GM12878 (cell line): Measurements from ENCODE around the gene MAP4. TPM values are rescaled to one million over a fixed set of nuclear protein-coding genes. Genes with fewer than 3 reads are reported as not detected.

Source experiments
- ATF7 ChIP-seq: fragments of 450-650 bp; IDR thresholded peaks from 2 replicates; pipeline ENCODE4 v1.6.1; 2016; ENCODE audit warnings: low read depth, mild to moderate bottlenecking
- CUX1 ChIP-seq: IDR thresholded peaks from 2 replicates; pipeline ENCODE4 v1.6.1; 2012; ENCODE audit warnings: improper control_type of control experiment, low read depth, low read length; ENCODE audit not compliant: insufficient replicate concordance
- ELK1 ChIP-seq: IDR thresholded peaks from 2 replicates; pipeline ENCODE4 v1.6.1; 2012; ENCODE audit warnings: low read depth, low read length, improper control_type of control experiment
- ESRRA ChIP-seq: IDR thresholded peaks from 2 replicates; pipeline ENCODE4 v1.6.1; 2012; ENCODE audit warnings: mild to moderate bottlenecking, low read length, improper control_type of control experiment
- ETV6 ChIP-seq, 2 experiments: fragments of 450-650 bp in 1 of 2; IDR thresholded peaks in 1 of 2; conservative IDR thresholded peaks in 1 of 2; 2 replicates each; pipeline ENCODE4 v1.6.1; 2014; ENCODE audit warnings: antibody characterized with exemption in 1 of 2, borderline replicate concordance in 1 of 2, low read depth in 1 of 2, mild to moderate bottlenecking in 1 of 2, moderate library complexity in 1 of 2
- FOXM1 ChIP-seq: IDR thresholded peaks from 2 replicates; pipeline ENCODE4 v1.6.1; 2012; ENCODE audit warnings: low read depth, mild to moderate bottlenecking, inconsistent platforms, low read length, moderate library complexity
- IKZF1 ChIP-seq: fragments of 450-650 bp; conservative IDR thresholded peaks from 2 replicates; pipeline ENCODE4 v1.6.1; 2017; ENCODE audit warnings: antibody characterized with exemption, mild to moderate bottlenecking
- JUNB ChIP-seq: IDR thresholded peaks from 2 replicates; pipeline ENCODE4 v1.6.1; 2016; ENCODE audit warnings: antibody characterized with exemption, mild to moderate bottlenecking
- KAT2A ChIP-seq: conservative IDR thresholded peaks from 2 replicates; pipeline ENCODE4 v1.6.1; 2011; ENCODE audit warnings: low read depth, low read length; ENCODE audit not compliant: control insufficient read depth
- MYB ChIP-seq: fragments of 150-350 bp; IDR thresholded peaks from 2 replicates; pipeline ENCODE4 v1.6.1; 2014; ENCODE audit warnings: mild to moderate bottlenecking, low read depth, low read length, borderline replicate concordance
- MYC ChIP-seq: IDR thresholded peaks from 2 replicates; pipeline ENCODE4 v1.6.1; 2011; ENCODE audit warnings: mild to moderate bottlenecking, low read length, moderate library complexity, inconsistent platforms; ENCODE audit not compliant: insufficient read depth, insufficient replicate concordance, insufficient read length, severe bottlenecking
- NFYA ChIP-seq: IDR thresholded peaks from 2 replicates; pipeline ENCODE4 v1.6.1; 2011; ENCODE audit warnings: low read depth, mild to moderate bottlenecking, low read length, improper control_type of control experiment, borderline replicate concordance
- PRDM15 ChIP-seq: fragments of 450-650 bp; formaldehyde crosslinking; IDR thresholded peaks from 2 replicates; pipeline ENCODE4 v1.4.0; 2020; ENCODE audit warnings: mild to moderate bottlenecking, moderate library complexity
- SMC3 ChIP-seq: IDR thresholded peaks from 2 replicates; pipeline ENCODE4 v1.6.1; 2011; ENCODE audit warnings: low read length, improper control_type of control experiment, borderline replicate concordance
- SRF ChIP-seq, 2 experiments: IDR thresholded peaks; 2 replicates each; pipeline ENCODE4 v1.6.1; 2011; ENCODE audit warnings: low read depth in 2 of 2, low read length in 2 of 2, mild to moderate bottlenecking in 1 of 2, moderate library complexity in 1 of 2
- SUZ12 ChIP-seq: fragments of 200-600 bp; sonication (generic); IDR thresholded peaks from one replicate; pipeline ENCODE4 v1.6.1; 2018; ENCODE audit warnings: antibody characterized with exemption, mild to moderate bottlenecking; ENCODE audit not compliant: unreplicated experiment
- USF2 ChIP-seq: IDR thresholded peaks from 2 replicates; pipeline ENCODE4 v1.6.1; 2011; ENCODE audit warnings: low read depth, low read length, improper control_type of control experiment, borderline replicate concordance
- WRNIP1 ChIP-seq: IDR thresholded peaks from 2 replicates; pipeline ENCODE4 v1.6.1; 2011; ENCODE audit warnings: low read depth, low read length, improper control_type of control experiment, borderline replicate concordance
- YBX1 ChIP-seq: fragments of 450-650 bp; IDR thresholded peaks from 2 replicates; pipeline ENCODE4 v1.6.1; 2016; ENCODE audit warnings: antibody characterized with exemption
- ZNF217 ChIP-seq: fragments of 450-650 bp; IDR thresholded peaks from 2 replicates; pipeline ENCODE4 v1.6.1; 2017; ENCODE audit warnings: antibody characterized with exemption, mild to moderate bottlenecking
- polyA plus RNA-seq, 11 experiments: library from polyadenylated mRNA; depleted of rRNA in 4 of 11; unstranded in 6 of 11; stranded (reverse) in 5 of 11; fragments of >200 nt; fragmentation: Nextera tagmentation in 4 of 11; fragmentation: Illumina TruSeq in 1 of 11; extraction: Ambion mirVana in 4 of 11; extraction: Trizol in 1 of 11; gene quantifications; 1 replicate in 1 of 11; 2 replicates in 10 of 11; pipeline versions ENCODE4 v1.2.1 to v1.2.3, GENCODE V29; 2011 to 2016; ENCODE audit warnings: inconsistent platforms in 2 of 11, missing spikeins in 2 of 11, low read depth in 1 of 11
- total RNA-seq, 4 experiments: library from RNA; depleted of rRNA in 3 of 4; stranded (reverse); fragments of >200 nt in 3 of 4; fragmentation: Illumina TruSeq in 1 of 4; extraction: Trizol in 1 of 4; gene quantifications; 2 replicates each; pipeline versions ENCODE4 v1.2.1 to v1.2.3, GENCODE V29; 2013 to 2021

The MAP4 gene
- total and polyA plus RNA-seq, 10 of the 15 experiments (the other 5 are each of a cell fraction or from before 2014, with no cell fraction given), result 22.2 to 145 (median 47.2) TPM

GRCh38 chr3:48034000-48034516 is 17.8 kb upstream of the MAP4 start (continued):
- TF ChIP-seq PRDM15 (CRISPR knock-in tag) (no peak), ZNF217 (0 out of 2 replicates have a peak, but pooled peaks have one; percentile 54), JUNB (peak; percentile 7; the same call in 1 of the 2 replicates), FOXM1 (no peak), YBX1 (no peak), IKZF1 (peak; percentile 89), SUZ12 (no peak), ESRRA (no peak), NFYA (no peak), USF2 (no peak), ELK1 (no peak), KAT2A (no peak), ETV6 (conservative IDR thresholded peaks at IDR 0.05 in 1 of 2, IDR thresholded peaks at IDR 0.05 in 1 of 2; ENCODE audit: borderline replicate concordance in 1 of 2, low read depth in 1 of 2) (no peak), WRNIP1 (no peak), SMC3 (no peak), MYC (no peak), ATF7 (peak; percentile 91), CUX1 (no peak), SRF (IDR thresholded peaks at IDR 0.05; ENCODE audit: low read depth in 2 of 2, low read length in 2 of 2) (no peak), MYB (no peak)
